Large intestine (tissue), 3 donors: ENCODE results near the gene TEAD2. TPM values are rescaled to one million over a fixed set of nuclear protein-coding genes. Genes with fewer than 3 reads are reported as not detected.
"Not testable (repeated sequence)": the region's sequence is repeated elsewhere in the genome, so short reads cannot be mapped to it uniquely, and the experiment has no call there.

Source experiments
- DNase-seq, 2 donors: peaks; one replicate each; pipeline versions ENCODE4 v3.0.0 to v3.0.0-alpha.2; 2013
- H3K27ac ChIP-seq: one replicate; pipeline ENCODE4 v1.5.1; 2013; ENCODE audit warnings: low read length
- H3K27me3 ChIP-seq: 2 replicates; pipeline ENCODE4 v1.6.1; 2013; ENCODE audit warnings: low read length; ENCODE audit not compliant: control insufficient read depth, insufficient read depth
- H3K36me3 ChIP-seq: 2 replicates; pipeline ENCODE4 v1.6.1; 2013; ENCODE audit warnings: low read length; ENCODE audit not compliant: control insufficient read depth, insufficient read depth
- H3K4me1 ChIP-seq: one replicate; pipeline ENCODE4 v1.6.1; 2013; ENCODE audit warnings: low read length; ENCODE audit not compliant: control insufficient read depth, insufficient read depth
- H3K4me3 ChIP-seq: one replicate; pipeline ENCODE4 v1.5.1; 2013; ENCODE audit warnings: low read length
- H3K9me3 ChIP-seq: one replicate; pipeline ENCODE4 v1.6.1; 2013; ENCODE audit warnings: mild to moderate bottlenecking, low read depth, low read length, moderate library complexity; ENCODE audit not compliant: control insufficient read depth
- WGBS: methylation state at CpG from one replicate; pipeline ENCODE4 v1.1.5; 2013; ENCODE audit warnings: low lambda C conversion rate; ENCODE audit not compliant: insufficient coverage; 5-methylcytosine and 5-hydroxymethylcytosine counted together
- polyA plus RNA-seq: library from polyadenylated mRNA; unstranded; fragments of 120-200 nt; gene quantifications from one replicate; pipeline ENCODE4 v1.2.1, GENCODE V29; 2013

Gene TEAD2
- polyA plus RNA-seq, 1 donor = 17.2 TPM

DNA sequence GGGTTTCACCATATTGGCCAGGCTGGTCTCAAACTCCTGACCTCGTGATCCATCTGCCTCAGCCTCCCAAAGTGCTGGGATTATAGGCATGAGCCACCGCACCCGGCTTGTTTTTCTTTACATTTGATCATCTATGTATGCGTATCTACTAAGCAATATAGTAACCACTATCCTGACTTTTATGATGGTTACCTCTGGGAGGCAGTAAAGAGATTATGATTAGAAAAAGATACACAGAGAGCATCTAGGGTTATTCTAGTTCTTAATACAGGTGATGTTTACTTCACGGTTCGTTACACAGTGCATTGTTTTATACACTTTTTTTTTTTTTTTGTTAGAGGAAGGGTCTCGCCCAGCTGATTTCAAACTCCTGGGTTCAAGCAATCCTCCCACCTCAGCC, 55.5 kb downstream of the TEAD2 start:
- H3K27ac ChIP-seq, H3K27me3 ChIP-seq, H3K9me3 ChIP-seq, H3K4me1 ChIP-seq, H3K36me3 ChIP-seq, H3K4me3 ChIP-seq, DNase-seq: not testable (repeated sequence)
- whole genome bisulfite sequencing = no CpG with 5 or more reads among the region's 7 CpGs

DNA sequence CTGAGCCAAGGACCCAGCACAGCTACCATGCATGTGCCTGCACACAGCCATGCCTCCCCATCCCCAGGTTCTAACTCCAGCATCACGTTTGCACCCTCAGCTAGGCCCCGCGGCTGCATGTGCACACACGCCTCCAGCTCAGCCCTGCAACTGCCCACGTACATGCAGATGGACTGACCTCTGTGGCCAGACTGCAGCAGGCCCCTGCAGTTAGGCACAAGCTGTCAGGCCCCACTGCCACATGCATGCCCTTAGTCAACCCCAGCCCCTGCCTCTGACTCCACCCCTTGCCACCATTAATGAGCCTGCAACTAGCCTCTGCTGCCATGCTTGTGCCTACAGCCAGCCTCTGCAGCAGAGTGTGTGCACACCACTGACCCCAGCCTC, 60.4 kb downstream of the TEAD2 start:
- no peaks in the 10 kb centered on the region for H3K36me3 ChIP-seq
- no peak overlapping the region for H3K4me3 ChIP-seq
- H3K4me1 ChIP-seq = no peaks in the 10 kb centered on the region
- no peaks in the 10 kb centered on the region for H3K9me3 ChIP-seq
- no peak for DNase-seq
- no peak overlapping the region for H3K27ac ChIP-seq
- WGBS = no CpG with 5 or more reads among the region's 5 CpGs
- no peaks in the 10 kb centered on the region for H3K27me3 ChIP-seq

DNA sequence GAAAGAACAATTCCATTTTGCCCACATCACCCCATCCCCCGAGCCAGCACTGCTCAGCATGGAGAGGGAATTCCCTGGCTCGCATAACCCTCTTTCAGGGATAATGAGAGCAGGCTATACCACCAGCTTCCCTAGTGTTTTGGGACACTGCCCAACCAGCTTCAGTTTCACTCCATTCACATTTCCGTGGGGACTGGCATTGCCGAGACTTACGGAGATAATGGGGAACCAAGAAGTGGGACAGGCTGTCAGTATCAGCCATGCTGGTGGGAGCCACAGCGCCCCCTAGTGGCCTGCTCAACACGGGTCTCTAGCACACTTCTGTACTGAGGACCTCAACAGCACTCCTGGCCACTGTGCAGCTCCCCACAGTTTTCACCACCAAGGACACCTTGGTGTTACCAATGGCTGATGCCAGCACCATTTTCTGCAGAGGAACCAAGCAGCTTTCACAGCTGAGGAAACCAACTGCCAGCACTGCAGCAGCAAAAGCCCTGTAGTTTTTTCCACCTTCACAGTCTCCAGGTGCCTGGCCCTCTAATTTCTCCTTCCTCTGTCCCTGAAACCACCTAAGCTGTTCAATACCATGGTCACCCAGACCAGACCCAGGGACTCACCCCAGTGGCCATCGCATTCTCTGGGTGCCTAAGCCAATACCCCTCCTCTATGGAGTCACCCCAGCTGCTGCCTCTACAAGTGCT, 60.9 kb downstream of the TEAD2 start:
- H3K4me3 ChIP-seq = no peak overlapping the region
- H3K9me3 ChIP-seq = no peaks in the 10 kb centered on the region
- H3K27me3 ChIP-seq = no peaks in the 10 kb centered on the region
- no peak overlapping the region for H3K27ac ChIP-seq
- peak; percentile 32 to 45 for DNase-seq
- no peaks in the 10 kb centered on the region for H3K4me1 ChIP-seq
- no CpG with 5 or more reads among the region's 8 CpGs for WGBS
- no peaks in the 10 kb centered on the region for H3K36me3 ChIP-seq

DNA sequence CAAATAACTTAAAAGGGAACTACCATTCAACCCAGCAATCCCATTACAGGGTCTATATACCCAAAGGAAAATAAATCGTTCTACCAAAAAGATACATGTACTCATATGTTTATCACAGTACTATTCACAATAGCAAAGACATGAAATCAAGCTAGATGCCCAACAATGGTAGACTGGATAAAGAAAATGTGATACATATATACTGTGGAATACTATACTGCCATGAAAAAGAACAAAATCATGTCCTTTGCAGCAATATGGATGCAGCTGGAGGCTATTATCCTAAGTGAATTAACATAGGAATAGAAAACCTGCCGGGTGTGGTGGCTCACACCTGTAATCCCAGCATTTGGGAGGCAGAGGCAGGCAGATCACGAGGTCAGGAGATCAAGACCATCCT, 63.6 kb downstream of the TEAD2 start:
- not testable (repeated sequence) for H3K36me3 ChIP-seq, H3K27ac ChIP-seq, H3K9me3 ChIP-seq, H3K27me3 ChIP-seq, H3K4me1 ChIP-seq, H3K4me3 ChIP-seq, DNase-seq
- no CpG with 5 or more reads among the region's 3 CpGs for WGBS

DNA sequence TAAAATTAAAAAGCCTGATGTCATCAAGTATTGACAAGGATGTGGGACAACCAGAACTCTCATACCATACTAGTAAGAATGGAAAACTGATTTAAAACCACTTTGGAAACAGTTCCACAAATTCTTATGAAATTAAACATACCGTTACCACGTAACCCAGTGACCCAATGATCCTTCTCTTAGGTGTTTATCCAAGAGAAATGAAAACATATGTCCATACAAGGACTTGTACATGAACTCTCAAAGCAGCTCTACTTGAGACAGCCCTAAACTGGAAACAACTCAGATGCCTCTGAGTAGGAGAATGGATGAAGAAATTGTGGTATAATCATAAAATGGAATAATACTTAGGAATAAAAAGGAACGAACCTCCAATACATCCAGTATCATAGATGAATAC, 64.8 kb downstream of the TEAD2 start:
- no peaks in the 10 kb centered on the region for H3K9me3 ChIP-seq
- 89% methylated on average over 1 of the region's 3 CpGs for WGBS
- peaks cover 4% of the 10 kb centered on the region for H3K27me3 ChIP-seq
- H3K36me3 ChIP-seq = no peaks in the 10 kb centered on the region
- no peak overlapping the region for H3K4me3 ChIP-seq
- no peaks in the 10 kb centered on the region for H3K4me1 ChIP-seq
- DNase-seq = no peak
- H3K27ac ChIP-seq = no peak overlapping the region

DNA sequence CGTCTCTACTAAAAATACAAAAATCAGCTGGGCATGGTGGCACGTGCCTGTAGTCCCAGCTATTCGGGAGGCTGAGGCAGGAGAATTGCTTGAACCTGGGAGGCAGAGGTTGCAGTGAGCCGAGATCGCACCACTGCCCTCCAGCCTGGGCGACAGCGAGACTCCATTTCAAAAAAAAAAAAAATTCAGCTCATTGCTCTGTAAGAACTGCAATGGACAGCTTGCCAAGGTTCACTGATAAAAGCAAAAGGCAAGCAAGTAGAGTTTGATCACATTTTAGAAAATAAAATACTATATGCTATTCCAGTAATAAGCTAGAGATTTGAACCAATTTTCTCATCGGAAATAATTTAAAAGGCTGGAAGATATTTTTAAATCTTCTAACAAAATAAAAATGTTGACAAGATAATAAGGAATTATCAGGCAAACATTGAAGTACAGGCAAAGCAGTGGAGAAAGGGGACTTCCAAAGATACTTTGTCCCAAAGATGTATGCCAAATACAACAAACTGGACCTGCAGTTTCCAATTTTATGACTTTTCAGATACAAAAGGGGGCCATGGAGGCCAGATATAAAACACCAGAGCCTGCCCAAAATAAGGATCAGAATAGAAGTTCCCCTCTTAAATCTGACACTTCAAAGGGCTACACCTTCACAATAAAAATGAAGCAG, 66.9 kb downstream of the TEAD2 start:
- Histone ChIP-seq H3K4me1 (no peaks in the 10 kb centered on the region), H3K36me3 (no peaks in the 10 kb centered on the region), H3K27ac (no peak overlapping the region), H3K27me3 (peaks cover 4% of the 10 kb centered on the region), H3K4me3 (no peak overlapping the region), H3K9me3 (no peaks in the 10 kb centered on the region)
- DNase-seq = no peak
- WGBS = 100% methylated on average over 1 of the region's 8 CpGs

DNA sequence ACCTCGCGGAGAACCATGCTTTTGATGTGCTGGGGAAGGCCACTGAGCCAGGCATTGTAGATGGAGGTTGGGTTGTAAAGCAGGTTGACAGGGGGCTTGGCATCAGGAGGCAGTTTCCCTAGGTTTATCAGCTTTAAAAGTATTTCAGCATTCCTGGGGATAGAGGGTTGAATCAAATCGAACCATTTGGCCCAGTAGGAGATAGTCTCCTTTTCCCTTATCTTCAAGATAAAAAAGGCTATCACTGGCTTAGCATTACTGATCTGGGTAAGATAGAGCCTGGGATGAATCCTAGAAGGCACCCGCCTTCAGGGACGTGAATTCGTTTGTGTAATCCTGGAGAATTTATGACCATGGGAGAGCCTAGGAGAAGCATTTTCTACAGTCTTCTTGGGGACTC, 67.8 kb downstream of the TEAD2 start:
- peaks cover 4% of the 10 kb centered on the region for H3K27me3 ChIP-seq
- H3K9me3 ChIP-seq = no peaks in the 10 kb centered on the region
- H3K4me1 ChIP-seq = no peaks in the 10 kb centered on the region
- no peaks in the 10 kb centered on the region for H3K36me3 ChIP-seq
- H3K27ac ChIP-seq = no peak overlapping the region
- WGBS = no CpG with 5 or more reads among the region's 6 CpGs
- no peak overlapping the region for H3K4me3 ChIP-seq
- no peak for DNase-seq

Other genes with a start within 250 kb of the TEAD2 start
- 7.8 TPM for gene LIN7B, start 248.0 kb downstream of the TEAD2 start, polyA plus RNA-seq
- gene C19orf73, start 243.3 kb downstream of the TEAD2 start, polyA plus RNA-seq = 1.4 TPM
- gene PPFIA3, start 242.9 kb downstream of the TEAD2 start, polyA plus RNA-seq = 5.9 TPM
- 1.8 TPM for gene HRC, start 207.0 kb downstream of the TEAD2 start, polyA plus RNA-seq
- gene TRPM4, start 204.6 kb downstream of the TEAD2 start, polyA plus RNA-seq = 17.5 TPM
- 0.61 TPM for gene SLC6A16, start 37.2 kb downstream of the TEAD2 start, polyA plus RNA-seq
- 5.9 TPM for gene CD37, start 27.0 kb downstream of the TEAD2 start, polyA plus RNA-seq
- 0.91 TPM for gene DKKL1, start 1.5 kb upstream of the TEAD2 start, polyA plus RNA-seq
- gene KASH5, start 25.8 kb upstream of the TEAD2 start, polyA plus RNA-seq = not detected
- not detected for gene PTH2, start 61.0 kb upstream of the TEAD2 start, polyA plus RNA-seq
- gene GFY, start 63.0 kb upstream of the TEAD2 start, polyA plus RNA-seq = not detected
- gene SLC17A7, start 79.1 kb upstream of the TEAD2 start, polyA plus RNA-seq = 0.19 TPM
- gene PIH1D1, start 89.4 kb upstream of the TEAD2 start, polyA plus RNA-seq = 80.8 TPM
- 27.5 TPM for gene ALDH16A1, start 90.8 kb upstream of the TEAD2 start, polyA plus RNA-seq
- 6.6 TPM for gene FLT3LG, start 111.8 kb upstream of the TEAD2 start, polyA plus RNA-seq
- 3,839 TPM for gene RPL13A, start 125.2 kb upstream of the TEAD2 start, polyA plus RNA-seq
- gene RPS11, start 134.0 kb upstream of the TEAD2 start, polyA plus RNA-seq = 3,330 TPM
- gene FCGRT, start 150.2 kb upstream of the TEAD2 start, polyA plus RNA-seq = 510 TPM
- 59.7 TPM for gene RCN3, start 165.6 kb upstream of the TEAD2 start, polyA plus RNA-seq
- gene NOSIP, start 218.1 kb upstream of the TEAD2 start, polyA plus RNA-seq = 51.3 TPM
- gene PRRG2, start 218.9 kb upstream of the TEAD2 start, polyA plus RNA-seq = 11.4 TPM
- gene PRR12, start 228.8 kb upstream of the TEAD2 start, polyA plus RNA-seq = 19.1 TPM